Upper lobe of left lung (tissue), 6 donors: ENCODE measurements around the gene VCAM1. TPM values are rescaled to one million over a fixed set of nuclear protein-coding genes. Genes with fewer than 3 reads are reported as not detected.

Experiments
- ATAC-seq, 2 donors: fragments of 200-7000 bp; cut with Tn5 transposase; one replicate each; pipeline ENCODE4 v1.9.1; 2022; ENCODE audit warnings: mild to moderate bottlenecking in 2 of 2, moderate library complexity in 2 of 2; ENCODE audit not compliant: low FRiP score in 2 of 2
- DNase-seq, 2 donors: peaks; one replicate each; pipeline ENCODE4 v3.0.0-alpha.2; 2019 to 2020
- H3K27ac ChIP-seq, 4 donors: fragments of 200-600 bp; sonication (generic); one replicate each; pipeline ENCODE4 v1.5.1; 2016 to 2019
- H3K27me3 ChIP-seq, 4 donors: fragments of 200-600 bp; sonication (generic); one replicate each; pipeline ENCODE4 v1.5.1; 2017 to 2019
- H3K36me3 ChIP-seq, 4 donors: fragments of 200-600 bp; sonication (generic); one replicate each; pipeline ENCODE4 v1.5.1; 2016 to 2019
- H3K4me1 ChIP-seq, 4 donors: fragments of 200-600 bp; sonication (generic); one replicate each; pipeline ENCODE4 v1.5.1; 2018 to 2019
- H3K4me3 ChIP-seq, 4 donors: fragments of 200-600 bp; sonication (generic); one replicate each; pipeline ENCODE4 v1.5.1; 2017 to 2019; ENCODE audit warnings: mild to moderate bottlenecking in 2 of 4, moderate library complexity in 1 of 4
- H3K9me3 ChIP-seq, 4 donors: fragments of 200-600 bp; sonication (generic); one replicate each; pipeline ENCODE4 v1.5.1; 2018 to 2019
- CTCF ChIP-seq, 6 experiments: fragments of 450-650 bp in 4 of 6; fragments of 200-600 bp in 2 of 6; sonication (generic) in 2 of 6; IDR thresholded peaks; one replicate each; pipeline ENCODE4 v1.5.1; 2016 to 2019; ENCODE audit warnings: antibody characterized with exemption in 6 of 6
- EP300 ChIP-seq, 4 donors: sonication (generic); formaldehyde crosslinking; IDR thresholded peaks; one replicate each; pipeline ENCODE4 v1.5.1; 2017; ENCODE audit warnings: antibody characterized with exemption in 4 of 4, control low read depth in 2 of 4
- POLR2A ChIP-seq, 4 donors: fragments of 450-650 bp; IDR thresholded peaks; one replicate each; pipeline ENCODE4 v1.5.1; 2016 to 2017; ENCODE audit warnings: antibody characterized with exemption in 4 of 4, mild to moderate bottlenecking in 2 of 4
- POLR2AphosphoS5 ChIP-seq, 2 donors: sonication (generic); formaldehyde crosslinking; IDR thresholded peaks; one replicate each; pipeline ENCODE4 v1.5.1; 2017; ENCODE audit warnings: antibody characterized with exemption in 2 of 2
- WGBS, 2 donors: methylation state at CpG; one replicate each; pipeline ENCODE4 v1.1.5; 2017 to 2018; 5-methylcytosine and 5-hydroxymethylcytosine counted together
- total RNA-seq, 6 donors: library from RNA; depleted of rRNA in 4 of 6; stranded (reverse); fragments of >200 nt in 4 of 6; gene quantifications; one replicate each; pipeline versions ENCODE4 v1.1.0 to v1.2.1, GENCODE V29; 2016 to 2021
- donor health status: DM: no; HTN: no; CAD: no; lungs with moderate emphysema.
- donor health status: DM: no; HTN: yes; CAD: no; lungs with severe emphysema.

The VCAM1 gene
- total RNA-seq, 6 donors from 2014 or later: 1.0 to 12.5 (median 3.2) TPM

GRCh38 chr1:100731758-100732157, 12.2 kb downstream of the VCAM1 start:
- no peaks in the 10 kb centered on the region for H3K9me3 ChIP-seq

GRCh38 chr1:100734676-100735075, 15.1 kb downstream of the VCAM1 start:
- no peak for DNase-seq
- Histone ChIP-seq H3K4me1 (peaks cover 0 to 14% (median 6%) of the 10 kb centered on the region in 4 donors), H3K36me3 (no peaks in the 10 kb centered on the region), H3K27ac (no peak overlapping the region), H3K27me3 (no peaks in the 10 kb centered on the region), H3K9me3 (no peaks in the 10 kb centered on the region), H3K4me3 (no peak overlapping the region)
- WGBS, 2 donors: 42 to 46% methylated on average over 3 of the region's 3 CpGs
- peak in 1 of 2 donors; percentile 60 for ATAC-seq
- TF ChIP-seq POLR2A (IDR thresholded peaks at IDR 0.05): no peak
- no peak for TF ChIP-seq POLR2AphosphoS5 (IDR thresholded peaks at IDR 0.05)
- TF ChIP-seq EP300 (IDR thresholded peaks at IDR 0.05): no peak
- no peak for TF ChIP-seq CTCF (IDR thresholded peaks at IDR 0.05)

More at GRCh38 chr1:100731758-100732157, 12.2 kb downstream of the VCAM1 start:
- Histone ChIP-seq H3K27me3 (no peaks in the 10 kb centered on the region), H3K36me3 (no peaks in the 10 kb centered on the region), H3K27ac (no peak overlapping the region), H3K4me3 (no peak overlapping the region), H3K4me1 (peaks cover 0 to 15% (median 6%) of the 10 kb centered on the region in 4 donors)
- TF ChIP-seq CTCF (IDR thresholded peaks at IDR 0.05): no peak
- TF ChIP-seq EP300 (IDR thresholded peaks at IDR 0.05): no peak
- no peak for TF ChIP-seq POLR2AphosphoS5 (IDR thresholded peaks at IDR 0.05)
- no peak for TF ChIP-seq POLR2A (IDR thresholded peaks at IDR 0.05)
- WGBS, 2 donors: 93 to 94% methylated on average over 1 of the region's 1 CpG
- DNase-seq (no peak), ATAC-seq (no peak)

- H3K4me1 ChIP-seq: peaks cover 0 to 14% (median 6%) of the 10 kb centered on the region in 4 donors
- H3K9me3 ChIP-seq: no peaks in the 10 kb centered on the region
- H3K36me3 ChIP-seq: no peaks in the 10 kb centered on the region
- DNase-seq: no peak
- H3K4me3 ChIP-seq: no peak overlapping the region
- no peak for TF ChIP-seq POLR2AphosphoS5 (IDR thresholded peaks at IDR 0.05)
- no peak for TF ChIP-seq POLR2A (IDR thresholded peaks at IDR 0.05)
- TF ChIP-seq EP300 (IDR thresholded peaks at IDR 0.05): no peak
- 61 to 69% methylated on average over 3 of the region's 3 CpGs for WGBS, 2 donors
- H3K27me3 ChIP-seq: no peaks in the 10 kb centered on the region
- no peak for ATAC-seq
- no peak overlapping the region for H3K27ac ChIP-seq
These were observed 15.7 kb downstream of the VCAM1 start for GRCh38 chr1:100735244-100735643.

- TF ChIP-seq POLR2A (IDR thresholded peaks at IDR 0.05) (no peak), EP300 (IDR thresholded peaks at IDR 0.05) (no peak), CTCF (IDR thresholded peaks at IDR 0.05) (no peak), POLR2AphosphoS5 (IDR thresholded peaks at IDR 0.05) (no peak)
- H3K4me1 ChIP-seq: peaks cover 0 to 14% (median 6%) of the 10 kb centered on the region in 4 donors
- no peaks in the 10 kb centered on the region for H3K27me3 ChIP-seq
- no peak overlapping the region for H3K27ac ChIP-seq
- no peak overlapping the region for H3K4me3 ChIP-seq
- no peak for ATAC-seq
- 40 to 53% methylated on average over 1 of the region's 1 CpG for WGBS, 2 donors
- no peaks in the 10 kb centered on the region for H3K36me3 ChIP-seq
- no peaks in the 10 kb centered on the region for H3K9me3 ChIP-seq
- no peak for DNase-seq
These were observed 16.8 kb downstream of the VCAM1 start for GRCh38 chr1:100736324-100736723.

- Histone ChIP-seq H3K4me1 (peaks cover 0 to 14% (median 6%) of the 10 kb centered on the region in 4 donors), H3K9me3 (no peaks in the 10 kb centered on the region), H3K4me3 (no peak overlapping the region), H3K36me3 (no peaks in the 10 kb centered on the region), H3K27ac (no peak overlapping the region), H3K27me3 (no peaks in the 10 kb centered on the region)
- DNase-seq: no peak
- TF ChIP-seq POLR2A (IDR thresholded peaks at IDR 0.05) (no peak), POLR2AphosphoS5 (IDR thresholded peaks at IDR 0.05) (no peak), CTCF (IDR thresholded peaks at IDR 0.05) (no peak), EP300 (IDR thresholded peaks at IDR 0.05) (no peak)
- no peak for ATAC-seq
- 50 to 55% methylated on average over 1 of the region's 1 CpG for WGBS, 2 donors
These were observed 17.2 kb downstream of the VCAM1 start for GRCh38 chr1:100736746-100737145.
